HepG2 (cell line): ENCODE results near the gene THADA. TPM values are rescaled to one million over a fixed set of nuclear protein-coding genes. Genes with fewer than 3 reads are reported as not detected.
A peak's percentile ranks its signal among the peaks of the same experiment; 100 is the strongest.

ENCODE experiments used
- CHCHD3 ChIP-seq: sonication (generic); formaldehyde crosslinking; IDR thresholded peaks from 2 replicates; pipeline ENCODE4 v1.8.0; 2022; ENCODE audit warnings: mild to moderate bottlenecking, missing genetic modification reagents, moderate library complexity
- HMGXB4 ChIP-seq, 2 experiments: sonication (generic) in 1 of 2; formaldehyde crosslinking in 1 of 2; IDR thresholded peaks; 2 replicates each; pipeline versions ENCODE4 v1.4.0 to v1.6.1; 2018 to 2020; ENCODE audit warnings: missing genetic modification reagents in 2 of 2, borderline replicate concordance in 1 of 2, low read depth in 1 of 2, mild to moderate bottlenecking in 1 of 2, missing biosample characterization in 1 of 2
- JUND ChIP-seq: sonication (generic); formaldehyde crosslinking; IDR thresholded peaks from 2 replicates; pipeline ENCODE4 v1.8.0; 2022; ENCODE audit warnings: mild to moderate bottlenecking, missing genetic modification reagents
- LRRFIP1 ChIP-seq: sonication (generic); formaldehyde crosslinking; conservative IDR thresholded peaks from 2 replicates; pipeline ENCODE4 v1.4.0; 2020; ENCODE audit warnings: missing genetic modification reagents
- MED1 ChIP-seq: sonication (generic); formaldehyde crosslinking; IDR thresholded peaks from 2 replicates; pipeline ENCODE4 v1.4.0; 2020; ENCODE audit warnings: missing genetic modification reagents
- NFIC ChIP-seq: IDR thresholded peaks from 2 replicates; pipeline ENCODE4 v1.6.1; 2012; ENCODE audit warnings: mild to moderate bottlenecking, low read length, inconsistent platforms
- PCBP1 ChIP-seq: fragments of 200-400 bp; formaldehyde crosslinking; IDR thresholded peaks from 2 replicates; pipeline ENCODE4 v1.6.1; 2017; ENCODE audit warnings: mild to moderate bottlenecking, low read depth, low read length, borderline replicate concordance
- PRDM15 ChIP-seq: sonication (generic); formaldehyde crosslinking; IDR thresholded peaks from 2 replicates; pipeline ENCODE4 v1.4.0; 2020; ENCODE audit warnings: missing genetic modification reagents
- RFX5 ChIP-seq: IDR thresholded peaks from 2 replicates; pipeline ENCODE4 v1.6.1; 2011; ENCODE audit warnings: low read depth, low read length, improper control_type of control experiment
- TAF1 ChIP-seq: sonication (generic); formaldehyde crosslinking; IDR thresholded peaks from 2 replicates; pipeline ENCODE4 v1.4.0; 2020; ENCODE audit warnings: missing genetic modification reagents
- ZNF362 ChIP-seq: sonication (generic); formaldehyde crosslinking; IDR thresholded peaks from 2 replicates; pipeline ENCODE4 v1.4.0; 2020; ENCODE audit warnings: missing genetic modification reagents, mild to moderate bottlenecking, borderline replicate concordance
- ZNF644 ChIP-seq: IDR thresholded peaks from 2 replicates; pipeline ENCODE4 v1.6.1; 2016; ENCODE audit warnings: low read depth
- ZSCAN31 ChIP-seq: sonication (generic); formaldehyde crosslinking; IDR thresholded peaks from 2 replicates; pipeline ENCODE4 v1.5.0; 2020; ENCODE audit warnings: low read depth, mild to moderate bottlenecking, missing genetic modification reagents
- ZSCAN9 ChIP-seq: IDR thresholded peaks from 2 replicates; pipeline ENCODE4 v1.6.1; 2016; ENCODE audit warnings: borderline replicate concordance
- polyA plus RNA-seq, 8 experiments: library from polyadenylated mRNA; depleted of rRNA in 3 of 8; stranded (reverse) in 7 of 8; unstranded in 1 of 8; fragments of >200 nt; fragmentation: Illumina TruSeq in 4 of 8; extraction: Trizol in 4 of 8; gene quantifications; 2 replicates each; pipeline versions ENCODE4 v1.2.1 to v1.2.3, GENCODE V29; 2011 to 2016; ENCODE audit warnings: low read depth in 4 of 8, missing spikeins in 1 of 8, mixed read lengths in 1 of 8; ENCODE audit not compliant: insufficient read depth in 1 of 8
- total RNA-seq, 5 experiments: library from RNA; depleted of rRNA; stranded (reverse); fragments of >200 nt; fragmentation: Illumina TruSeq; extraction: Trizol; gene quantifications; 2 replicates each; pipeline ENCODE4 v1.2.3, GENCODE V29; 2016; ENCODE audit warnings: low read depth in 1 of 5
- TF ChIP-seq, protein P1 (sequence below): sonication (generic); formaldehyde crosslinking; IDR thresholded peaks from 2 replicates; pipeline ENCODE4 v1.4.0; 2020; ENCODE audit warnings: missing genetic modification reagents; ENCODE audit errors: not compliant biosample characterization

THADA gene
- total and polyA plus RNA-seq, 2 of the 13 experiments (the other 11 are each of a cell fraction or from before 2014, with no cell fraction given) = 12.7 to 21.7 TPM

DNA sequence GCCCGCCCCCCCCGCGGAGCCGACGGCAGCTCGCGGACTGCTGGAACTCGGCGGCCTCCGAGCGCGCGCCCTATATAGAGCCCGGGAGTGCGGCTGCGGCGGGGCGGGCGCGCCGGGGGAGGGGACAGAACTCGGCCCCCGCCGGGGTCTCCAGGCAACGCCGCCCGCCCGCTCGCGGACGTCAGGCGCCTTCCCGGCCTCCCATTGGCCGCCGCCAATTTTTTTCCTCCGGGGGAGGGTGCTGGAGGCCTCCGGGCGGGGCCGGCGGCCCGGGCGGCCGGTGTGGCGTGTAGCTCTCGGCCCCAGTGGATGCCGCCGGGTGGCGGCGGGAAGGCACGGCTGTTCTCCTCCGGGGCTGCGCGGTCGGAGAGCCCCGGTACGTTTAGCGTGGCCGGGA lies 369.3 kb downstream of the THADA start, which contains the start of gene ZFP36L2 (continued):
- TF ChIP-seq RFX5 = peak; percentile 67; the same call in 1 of the 2 replicates
- no peak for TF ChIP-seq PCBP1
- no peak for TF ChIP-seq ZNF644 (CRISPR knock-in tag)
- peak; percentile 38; the same call in 1 of the 2 replicates for TF ChIP-seq ZSCAN9 (CRISPR knock-in tag)
- no peak for TF ChIP-seq LRRFIP1 (CRISPR knock-in tag)
- TF ChIP-seq, protein P1, sequence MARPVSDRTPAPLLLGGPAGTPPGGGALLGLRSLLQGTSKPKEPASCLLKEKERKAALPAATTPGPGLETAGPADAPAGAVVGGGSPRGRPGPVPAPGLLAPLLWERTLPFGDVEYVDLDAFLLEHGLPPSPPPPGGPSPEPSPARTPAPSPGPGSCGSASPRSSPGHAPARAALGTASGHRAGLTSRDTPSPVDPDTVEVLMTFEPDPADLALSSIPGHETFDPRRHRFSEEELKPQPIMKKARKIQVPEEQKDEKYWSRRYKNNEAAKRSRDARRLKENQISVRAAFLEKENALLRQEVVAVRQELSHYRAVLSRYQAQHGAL (CRISPR knock-in tag) = peak; percentile 32
- peak in 1 of 2 experiments; percentile 22; a peak in 2 of 4 replicates for TF ChIP-seq HMGXB4 (CRISPR knock-in tag; IDR thresholded peaks at IDR 0.05; ENCODE audit: borderline replicate concordance in 1 of 2, low read depth in 1 of 2)
- TF ChIP-seq JUND (CRISPR knock-in tag) = no peak
- no peak for TF ChIP-seq CHCHD3
- TF ChIP-seq ZSCAN31 (CRISPR knock-in tag) = peak; percentile 36
- peak; percentile 92 for TF ChIP-seq ZNF362 (CRISPR knock-in tag)
- no peak; the same call in 1 of the 2 replicates for TF ChIP-seq PRDM15 (CRISPR knock-in tag)
- peak; percentile 83 for TF ChIP-seq TAF1 (CRISPR knock-in tag)
- TF ChIP-seq MED1 (CRISPR knock-in tag) = peak; percentile 4; the same call in 1 of the 2 replicates
- TF ChIP-seq NFIC = no peak
